WI38 (cell line): ENCODE data around the gene WDR19.

Source experiments
- H3K4me3 ChIP-seq: 2 replicates; pipeline ENCODE4 v1.5.1; 2011; ENCODE audit warnings: low read depth, mild to moderate bottlenecking, control low read depth, low read length
- TF ChIP-seq, protein P1 (sequence below): IDR thresholded peaks from 2 replicates; pipeline ENCODE4 v1.5.1; 2012; ENCODE audit warnings: low read depth, mild to moderate bottlenecking, control low read depth, low read length

The WDR19 gene

DNA sequence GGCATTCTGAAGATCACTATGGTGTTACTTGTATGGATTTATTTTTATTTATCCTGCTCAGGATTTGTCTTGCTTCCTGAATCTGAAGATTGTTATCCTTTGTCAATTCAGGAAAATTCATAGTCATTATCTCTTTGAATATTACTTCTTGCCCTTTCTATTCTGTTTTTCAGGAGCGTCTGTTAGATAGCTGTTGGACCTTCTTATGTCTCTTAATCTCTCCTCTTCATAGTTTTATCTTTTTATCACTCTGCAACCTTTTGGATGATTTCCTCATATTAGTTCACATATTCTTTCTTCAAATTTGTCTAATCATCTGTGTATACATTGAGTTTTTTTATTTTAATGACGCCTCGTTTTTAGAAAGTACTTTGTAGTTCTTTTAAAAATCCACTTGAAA lies 19.6 kb downstream of the WDR19 start:
- H3K4me3 ChIP-seq: no peak overlapping the region
- TF ChIP-seq, protein P1, sequence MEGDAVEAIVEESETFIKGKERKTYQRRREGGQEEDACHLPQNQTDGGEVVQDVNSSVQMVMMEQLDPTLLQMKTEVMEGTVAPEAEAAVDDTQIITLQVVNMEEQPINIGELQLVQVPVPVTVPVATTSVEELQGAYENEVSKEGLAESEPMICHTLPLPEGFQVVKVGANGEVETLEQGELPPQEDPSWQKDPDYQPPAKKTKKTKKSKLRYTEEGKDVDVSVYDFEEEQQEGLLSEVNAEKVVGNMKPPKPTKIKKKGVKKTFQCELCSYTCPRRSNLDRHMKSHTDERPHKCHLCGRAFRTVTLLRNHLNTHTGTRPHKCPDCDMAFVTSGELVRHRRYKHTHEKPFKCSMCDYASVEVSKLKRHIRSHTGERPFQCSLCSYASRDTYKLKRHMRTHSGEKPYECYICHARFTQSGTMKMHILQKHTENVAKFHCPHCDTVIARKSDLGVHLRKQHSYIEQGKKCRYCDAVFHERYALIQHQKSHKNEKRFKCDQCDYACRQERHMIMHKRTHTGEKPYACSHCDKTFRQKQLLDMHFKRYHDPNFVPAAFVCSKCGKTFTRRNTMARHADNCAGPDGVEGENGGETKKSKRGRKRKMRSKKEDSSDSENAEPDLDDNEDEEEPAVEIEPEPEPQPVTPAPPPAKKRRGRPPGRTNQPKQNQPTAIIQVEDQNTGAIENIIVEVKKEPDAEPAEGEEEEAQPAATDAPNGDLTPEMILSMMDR: no peak

DNA sequence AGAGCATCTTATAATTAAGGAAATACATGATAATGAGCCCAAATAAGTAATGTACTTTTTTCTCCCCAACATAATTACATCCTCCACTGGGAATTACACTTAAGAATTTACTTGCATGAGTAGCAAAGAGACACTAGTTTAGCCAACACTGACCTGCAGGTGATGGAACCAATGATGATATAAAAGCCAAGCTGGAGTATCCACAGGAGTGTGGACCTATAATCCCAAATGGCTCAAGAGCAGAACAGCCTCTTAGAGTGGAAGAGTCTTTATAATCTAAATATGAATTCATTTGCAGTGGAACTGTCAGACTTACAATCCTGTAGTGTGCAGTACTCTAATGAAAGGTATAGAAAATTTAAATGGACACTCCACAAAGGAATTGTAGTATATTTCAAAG lies 22.2 kb downstream of the WDR19 start:
- no peak overlapping the region for H3K4me3 ChIP-seq
- TF ChIP-seq, protein P1: no peak

DNA sequence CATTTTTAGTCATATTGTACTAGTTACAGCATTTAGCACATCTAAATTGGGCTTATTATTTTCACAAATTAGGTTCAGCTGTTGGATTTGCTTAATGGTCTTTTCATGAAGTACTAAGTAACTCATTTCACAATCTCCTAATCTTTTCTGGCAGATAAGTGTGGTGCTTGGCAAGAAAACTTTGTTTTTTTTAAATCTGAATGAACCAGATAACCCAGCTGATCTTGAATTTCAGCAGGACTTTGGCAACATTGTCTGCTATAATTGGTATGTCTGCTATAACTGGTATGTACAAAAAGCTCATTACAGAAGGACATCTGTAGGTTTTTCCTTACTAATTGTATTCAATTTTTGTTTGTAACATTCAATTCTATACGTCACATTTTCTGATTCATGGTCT lies 22.7 kb downstream of the WDR19 start:
- no peak overlapping the region for H3K4me3 ChIP-seq
- TF ChIP-seq, protein P1: no peak

DNA sequence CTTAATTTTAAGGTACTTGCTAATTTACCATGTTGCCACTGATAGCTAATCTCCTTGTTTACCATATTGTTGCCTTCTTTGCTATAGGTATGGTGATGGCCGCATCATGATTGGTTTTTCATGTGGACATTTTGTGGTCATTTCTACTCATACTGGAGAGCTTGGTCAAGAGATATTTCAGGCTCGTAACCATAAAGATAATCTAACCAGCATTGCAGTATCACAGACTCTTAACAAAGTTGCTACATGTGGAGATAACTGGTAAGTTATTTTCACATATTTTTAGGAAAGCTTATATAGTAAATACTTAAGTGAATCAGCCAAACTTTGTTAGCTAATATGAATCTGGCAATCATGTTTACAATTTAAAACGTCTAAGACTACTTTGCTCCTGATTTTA lies 23.1 kb downstream of the WDR19 start:
- TF ChIP-seq, protein P1: no peak
- H3K4me3 ChIP-seq: no peak overlapping the region

DNA sequence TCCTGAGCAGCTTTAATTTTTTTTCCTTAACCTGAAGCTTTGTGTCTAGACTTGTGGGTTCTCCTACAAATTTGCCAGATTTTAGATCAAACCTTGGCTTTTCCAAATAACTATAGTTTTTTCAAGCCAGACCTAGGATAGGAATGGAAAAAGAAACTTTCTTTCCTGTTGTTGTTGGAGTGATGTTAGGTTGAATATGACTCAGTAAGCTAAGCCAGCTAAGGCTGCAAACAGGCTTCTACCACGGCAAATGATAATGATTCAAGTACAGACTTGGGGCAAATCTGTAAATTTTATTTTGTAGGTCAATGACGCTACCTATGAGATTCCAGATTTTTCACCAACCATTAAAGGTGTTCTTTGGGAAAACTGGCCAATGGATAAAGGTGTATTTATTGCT lies 45.6 kb downstream of the WDR19 start:
- no peak overlapping the region for H3K4me3 ChIP-seq
- TF ChIP-seq, protein P1: no peak

DNA sequence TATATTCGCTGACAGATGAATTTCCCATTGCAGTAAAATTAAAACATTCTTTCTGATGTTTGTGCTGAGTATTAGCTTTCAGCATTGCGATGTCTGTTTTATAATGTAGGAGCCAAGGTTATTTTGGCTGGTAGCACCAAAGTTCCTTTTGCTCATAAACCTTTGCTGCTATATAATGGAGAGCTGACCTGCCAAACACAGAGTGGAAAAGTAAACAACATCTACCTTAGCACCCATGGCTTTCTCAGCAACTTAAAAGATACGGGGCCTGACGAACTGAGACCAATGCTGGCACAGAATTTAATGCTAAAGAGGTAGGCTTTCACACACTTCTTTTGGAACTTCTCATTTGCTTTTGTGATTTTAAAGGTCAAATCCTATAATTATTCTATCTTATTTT lies 46.0 kb downstream of the WDR19 start:
- TF ChIP-seq, protein P1: no peak
- H3K4me3 ChIP-seq: no peak overlapping the region

DNA sequence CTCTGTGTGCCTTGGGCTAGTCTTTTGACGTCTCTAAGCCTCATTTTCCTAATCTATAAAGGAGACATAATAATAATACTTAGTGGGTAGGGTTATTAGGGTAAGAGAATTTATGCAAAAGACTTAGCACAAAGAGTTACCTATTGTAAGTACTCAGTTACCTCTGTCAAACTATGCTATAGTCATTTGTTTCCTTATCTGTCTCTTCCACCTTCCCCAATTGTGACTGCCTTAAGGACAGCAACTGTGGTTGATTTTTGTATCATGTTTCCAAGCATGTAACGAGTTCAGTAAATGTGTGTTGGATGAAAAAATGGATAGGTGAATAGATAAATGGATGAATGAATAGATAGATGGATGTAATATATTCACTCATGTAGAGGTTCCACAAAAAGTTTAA lies 48.1 kb downstream of the WDR19 start:
- TF ChIP-seq, protein P1: no peak
- no peak overlapping the region for H3K4me3 ChIP-seq

DNA sequence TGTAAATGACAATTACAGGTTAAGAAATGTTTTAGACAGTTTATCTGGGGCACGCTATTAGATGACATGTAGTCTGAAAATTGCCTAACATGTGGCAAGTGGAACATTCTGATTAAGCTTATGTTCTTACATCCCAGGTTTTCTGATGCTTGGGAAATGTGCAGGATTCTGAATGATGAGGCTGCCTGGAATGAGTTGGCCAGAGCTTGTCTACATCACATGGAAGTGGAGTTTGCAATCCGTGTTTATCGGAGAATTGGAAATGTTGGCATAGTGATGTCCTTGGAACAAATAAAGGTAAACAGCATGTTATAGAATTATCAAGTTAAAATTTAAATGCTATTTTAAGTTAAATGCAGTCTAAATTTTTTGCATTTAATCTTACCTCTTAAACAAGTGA lies 49.3 kb downstream of the WDR19 start:
- H3K4me3 ChIP-seq: no peak overlapping the region
- TF ChIP-seq, protein P1: no peak
